GM18526 (cell line): ENCODE data around the gene FNDC3A.

Experiments used
- POLR2A ChIP-seq: IDR thresholded peaks from 3 replicates; pipeline ENCODE4 v1.6.1; 2011; ENCODE audit not compliant: insufficient read length; ENCODE audit errors: extremely low read depth

Gene FNDC3A

GRCh38 chr13:48998641-48999292, 23.1 kb downstream of the FNDC3A start:
- TF ChIP-seq POLR2A = no peak

DNA sequence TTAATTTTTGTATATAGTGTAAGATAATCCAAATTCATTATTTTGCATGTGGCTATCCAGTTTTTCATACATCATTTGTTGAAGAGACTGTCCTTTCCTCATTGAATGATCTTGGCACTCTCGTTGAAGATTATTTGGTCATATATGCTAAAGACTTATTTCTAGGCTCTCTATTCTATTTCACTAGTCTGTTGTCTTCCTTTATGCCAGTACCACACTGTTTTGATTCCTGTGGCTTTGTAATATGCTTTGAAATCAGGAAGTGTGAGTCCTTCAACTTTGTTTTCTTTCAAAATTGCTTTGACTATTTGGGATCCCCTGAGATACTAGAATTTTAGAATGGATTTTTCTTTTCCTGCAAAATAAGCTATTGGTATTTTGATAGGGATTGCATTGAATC, 24.5 kb downstream of the FNDC3A start:
- no peak for TF ChIP-seq POLR2A

DNA sequence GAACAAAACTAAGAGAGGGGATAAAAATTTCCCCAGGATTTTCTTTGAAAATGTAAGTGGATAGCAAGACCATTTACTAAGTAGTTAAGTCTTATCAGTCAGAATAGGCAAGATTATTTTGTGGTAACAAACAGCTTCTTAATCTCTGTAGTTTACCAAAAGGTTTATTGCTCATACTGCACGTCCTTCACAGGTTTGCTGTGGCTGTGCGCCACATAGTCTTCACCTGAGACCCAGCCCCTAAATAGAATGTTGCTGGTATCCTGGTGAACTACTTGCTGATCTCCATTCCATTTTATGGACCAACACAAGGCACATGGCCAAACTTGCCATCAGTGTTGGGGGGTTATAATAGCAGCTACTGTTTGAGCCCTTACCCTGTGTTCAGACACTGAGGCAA, 44.6 kb downstream of the FNDC3A start:
- TF ChIP-seq POLR2A = no peak

DNA sequence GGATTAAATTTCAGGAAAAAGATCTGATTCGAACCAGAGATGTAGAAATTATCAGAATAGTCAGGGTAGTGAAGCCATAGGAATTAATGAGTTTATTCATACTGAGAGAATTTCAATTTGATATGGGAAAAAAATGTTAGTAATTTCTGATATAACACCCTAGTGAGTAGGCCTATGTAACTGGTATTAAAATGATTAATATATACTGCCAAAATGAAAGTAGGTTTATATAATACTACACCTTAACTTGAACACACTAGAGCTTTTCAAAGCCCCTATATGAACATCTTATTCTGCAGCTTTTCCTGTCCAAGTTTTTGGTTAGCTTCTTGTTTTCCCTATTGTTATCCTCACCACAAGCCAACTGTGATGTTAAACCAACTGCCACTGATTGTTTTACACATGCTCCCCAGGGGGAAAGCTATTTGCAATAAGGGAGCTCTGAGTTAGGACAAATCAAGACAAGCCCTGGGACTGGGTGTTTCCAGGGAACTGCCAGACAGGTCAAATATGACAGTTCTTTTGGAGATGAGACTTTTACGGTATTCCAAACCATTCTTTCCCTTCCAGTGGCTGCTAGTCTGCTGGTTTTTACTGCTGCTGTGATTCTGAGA, 45.3 kb downstream of the FNDC3A start:
- no peak for TF ChIP-seq POLR2A

- TF ChIP-seq POLR2A = no peak
Measured at GRCh38 chr13:49021953-49022352, 46.2 kb downstream of the FNDC3A start.

- TF ChIP-seq POLR2A = no peak
Measured at GRCh38 chr13:49022472-49023144, 46.9 kb downstream of the FNDC3A start.

DNA sequence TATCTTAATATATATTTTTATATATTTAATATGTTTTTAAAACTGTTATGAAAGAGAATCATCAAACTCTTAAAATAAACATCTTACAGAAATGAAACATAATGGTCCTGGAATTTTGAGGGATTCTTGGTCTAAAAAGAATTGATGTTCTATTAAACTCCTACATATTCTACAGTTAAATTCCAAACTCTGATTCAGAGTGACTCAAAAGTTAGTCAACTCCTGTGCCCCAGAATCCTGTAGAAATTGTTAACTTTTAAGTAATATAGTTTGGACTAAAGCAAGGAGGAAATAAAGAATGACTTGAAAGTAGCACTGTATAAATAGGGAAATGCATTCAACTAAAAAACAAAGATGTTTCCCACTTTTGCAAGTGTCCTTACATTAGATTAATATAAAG, 47.7 kb downstream of the FNDC3A start:
- no peak for TF ChIP-seq POLR2A

DNA sequence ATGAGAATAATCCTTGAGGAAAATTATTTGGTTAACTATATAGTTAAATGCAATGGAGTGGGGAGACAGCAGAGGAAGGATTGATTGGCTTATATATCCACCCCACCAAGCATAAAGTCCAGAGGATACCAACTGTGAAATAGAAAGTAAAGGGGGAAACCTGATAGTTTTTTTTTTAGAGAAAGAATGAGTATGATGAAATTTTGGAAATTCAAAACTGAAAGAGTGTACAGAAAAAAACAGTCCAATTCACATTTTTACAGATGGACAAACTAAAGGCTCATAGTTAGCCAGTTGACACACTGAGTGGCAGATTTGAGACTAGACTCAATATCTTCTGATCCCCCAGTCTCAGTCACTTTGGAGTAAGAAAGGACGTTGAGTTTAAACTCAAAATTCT, 51.1 kb downstream of the FNDC3A start:
- no peak for TF ChIP-seq POLR2A

- TF ChIP-seq POLR2A = no peak
Measured at GRCh38 chr13:49029570-49029969, 53.9 kb downstream of the FNDC3A start.

DNA sequence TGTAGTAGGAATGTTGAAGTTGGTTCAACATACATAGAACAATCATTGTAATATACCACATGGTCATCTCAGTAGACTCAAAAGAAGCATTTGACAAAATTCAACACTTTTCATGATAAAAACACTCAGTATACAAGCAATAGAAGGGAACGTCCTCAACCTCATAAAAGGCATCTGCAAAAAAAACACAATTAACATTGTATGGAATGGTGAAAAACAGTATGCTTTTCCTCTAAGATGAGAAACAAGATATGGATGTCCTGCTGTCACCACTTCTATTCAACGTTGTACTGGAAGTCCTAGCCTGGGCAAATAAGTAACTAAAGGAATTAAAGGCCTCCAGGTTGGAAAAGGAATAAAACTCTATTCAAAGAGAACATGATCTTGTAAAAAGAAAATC, 54.5 kb downstream of the FNDC3A start:
- no peak for TF ChIP-seq POLR2A

GRCh38 chr13:49040872-49041271, 65.2 kb downstream of the FNDC3A start:
- TF ChIP-seq POLR2A = no peak

DNA sequence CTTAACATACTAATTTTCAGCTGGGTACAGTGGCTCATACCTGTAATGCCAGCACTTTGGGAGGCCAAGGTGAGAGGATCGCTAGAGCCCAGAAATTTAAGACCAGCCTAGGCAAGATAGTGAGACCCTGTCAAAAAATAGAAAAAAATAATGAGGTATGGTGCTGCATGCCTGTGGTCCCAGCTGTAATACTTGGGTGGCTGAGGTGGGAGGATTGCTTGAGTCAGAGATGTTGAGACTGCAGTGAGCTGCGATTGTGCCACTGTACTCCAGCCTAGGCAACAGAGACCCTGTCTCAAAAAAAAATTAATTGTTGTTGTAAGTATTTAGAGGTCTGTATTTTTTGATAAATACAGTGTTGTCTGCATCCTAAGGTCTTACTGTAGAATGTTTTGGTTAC, 66.8 kb downstream of the FNDC3A start:
- TF ChIP-seq POLR2A = no peak

DNA sequence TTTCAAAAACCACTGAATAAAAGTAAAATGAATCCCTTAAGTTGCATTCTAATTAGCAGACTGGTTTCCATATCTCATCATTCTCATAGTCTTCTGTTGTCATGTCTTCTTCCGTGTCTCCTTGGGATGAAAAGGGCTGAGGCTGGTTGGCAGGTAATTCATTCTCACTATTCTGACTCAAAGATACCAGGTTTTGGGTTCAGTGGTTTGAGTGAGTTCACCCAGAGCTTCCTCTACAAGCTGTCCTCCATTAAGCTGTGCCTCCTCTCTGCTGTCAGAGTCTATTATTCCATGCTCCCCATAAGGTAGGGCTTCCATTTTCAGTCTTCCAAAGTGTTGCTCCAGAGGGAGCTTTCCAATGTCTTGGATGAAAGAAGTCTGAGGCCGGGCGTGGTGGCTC, 68.3 kb downstream of the FNDC3A start:
- TF ChIP-seq POLR2A = no peak

- TF ChIP-seq POLR2A = no peak
Measured at GRCh38 chr13:49044836-49045235, 69.1 kb downstream of the FNDC3A start.

GRCh38 chr13:49046002-49046401, 70.3 kb downstream of the FNDC3A start:
- no peak for TF ChIP-seq POLR2A

- no peak for TF ChIP-seq POLR2A
Measured at GRCh38 chr13:49046519-49046918, 70.8 kb downstream of the FNDC3A start.
